Stomach (tissue), 9 donors: ENCODE results near the gene RPL36. TPM values are rescaled to one million over a fixed set of nuclear protein-coding genes. Genes with fewer than 3 reads are reported as not detected.
"Not testable (repeated sequence)": the region's sequence is repeated elsewhere in the genome, so short reads cannot be mapped to it uniquely, and the experiment has no call there.

Experiments
- DNase-seq, 2 donors: peaks; one replicate each; pipeline versions ENCODE4 v3.0.0 to v3.0.0-alpha.2; 2013 to 2019
- H3K27ac ChIP-seq, 5 donors: fragments of 200-600 bp in 4 of 5; sonication (generic) in 4 of 5; one replicate each; pipeline ENCODE4 v1.5.1; 2013 to 2019; ENCODE audit warnings: mild to moderate bottlenecking in 1 of 5, moderate library complexity in 1 of 5
- H3K27me3 ChIP-seq, 3 donors: fragments of 200-600 bp; sonication (generic); one replicate each; pipeline ENCODE4 v1.5.1; 2017 to 2019; ENCODE audit warnings: mixed run types in 1 of 3
- H3K36me3 ChIP-seq, 4 donors: fragments of 200-600 bp; sonication (generic); 1 replicate in 3 of 4; 2 replicates in 1 of 4; pipeline ENCODE4 v1.5.1; 2016 to 2019
- H3K4me1 ChIP-seq, 4 donors: fragments of 200-600 bp; sonication (generic); one replicate each; pipeline ENCODE4 v1.5.1; 2016 to 2019
- H3K4me3 ChIP-seq, 4 donors: fragments of 200-600 bp; sonication (generic) in 3 of 4; one replicate each; pipeline ENCODE4 v1.5.1; 2016 to 2019; ENCODE audit warnings: mild to moderate bottlenecking in 1 of 4
- H3K9me3 ChIP-seq, 4 donors: fragments of 200-600 bp; sonication (generic); one replicate each; pipeline ENCODE4 v1.5.1; 2016 to 2019
- CTCF ChIP-seq, 7 experiments: fragments of 450-650 bp in 4 of 7; fragments of 200-600 bp in 3 of 7; sonication (generic) in 3 of 7; IDR thresholded peaks; one replicate each; pipeline ENCODE4 v1.5.1; 2016 to 2019; ENCODE audit warnings: antibody characterized with exemption in 7 of 7, control low read depth in 2 of 7, mild to moderate bottlenecking in 1 of 7
- EP300 ChIP-seq: sonication (generic); formaldehyde crosslinking; IDR thresholded peaks from one replicate; pipeline ENCODE4 v1.6.1; 2017; ENCODE audit warnings: antibody characterized with exemption
- POLR2A ChIP-seq, 4 donors: fragments of 450-650 bp; IDR thresholded peaks; one replicate each; pipeline ENCODE4 v1.6.1; 2016; ENCODE audit warnings: antibody characterized with exemption in 4 of 4, control low read depth in 2 of 4, mild to moderate bottlenecking in 1 of 4, moderate library complexity in 1 of 4
- POLR2AphosphoS5 ChIP-seq, 3 donors: sonication (generic); formaldehyde crosslinking; IDR thresholded peaks; one replicate each; pipeline ENCODE4 v1.6.1; 2016; ENCODE audit warnings: antibody characterized with exemption in 3 of 3
- WGBS, 5 donors: extraction: QIAGEN DNeasy Blood & Tissue Kit in 3 of 5; methylation state at CpG; one replicate each; pipeline versions ENCODE4 v1.1.5 to v1.1.7; 2013 to 2018; 5-methylcytosine and 5-hydroxymethylcytosine counted together
- intact Hi-C: fragments of 100-400 bp; cut with DNase I; formaldehyde crosslinking; loops from one replicate; pipeline ENCODE4 v1.15.1; 2023; ENCODE audit warnings: low total_unique reads
- polyA plus RNA-seq, 3 donors: library from polyadenylated mRNA; stranded (reverse); fragments of 200-250 nt; gene quantifications; one replicate each; pipeline ENCODE4 v1.2.3, GENCODE V29; 2013
- total RNA-seq, 5 donors: library from RNA; depleted of rRNA; stranded (reverse); fragments of >200 nt; gene quantifications; one replicate each; pipeline versions ENCODE4 v1.1.0 to v1.2.3, GENCODE V29; 2014 to 2016
- donor health status: healthy with polysubstance abuse.
- donor health status: Bipolar disorder and iron deficiency.
- donor health status: healthy.

The RPL36 gene
- total and polyA plus RNA-seq, 8 donors, result 121 to 2,132 (median 649) TPM

- H3K4me3 ChIP-seq, result no peak overlapping the region
- H3K27me3 ChIP-seq, result no peaks in the 10 kb centered on the region
- TF ChIP-seq POLR2AphosphoS5 (IDR thresholded peaks at IDR 0.05) (no peak), POLR2A (IDR thresholded peaks at IDR 0.05) (no peak), CTCF (IDR thresholded peaks at IDR 0.05) (no peak), EP300 (no peak)
- no peak for DNase-seq
- H3K4me1 ChIP-seq, result no peaks in the 10 kb centered on the region
- peaks cover 0 to 15% (median 7%) of the 10 kb centered on the region in 4 donors for H3K9me3 ChIP-seq
- H3K27ac ChIP-seq, result no peak overlapping the region
- H3K36me3 ChIP-seq, result no peaks in the 10 kb centered on the region
- WGBS, 5 donors, result 93 to 96% (median 95%) methylated on average over 4 of the region's 4 CpGs
- intact Hi-C loops, result no loop called here
These were observed 37.5 kb downstream of the RPL36 start for GRCh38 chr19:5727453-5728050.

GRCh38 chr19:5733172-5733571 lies 43.1 kb downstream of the RPL36 start:
- DNase-seq, H3K36me3 ChIP-seq, H3K27ac ChIP-seq, H3K27me3 ChIP-seq, intact Hi-C loops, H3K4me3 ChIP-seq, H3K4me1 ChIP-seq: not testable (repeated sequence)
- 75 to 88% (median 82%) methylated on average over 2 of the region's 2 CpGs for WGBS, 5 donors
- peaks cover 0 to 15% (median 7%) of the 10 kb centered on the region in 4 donors for H3K9me3 ChIP-seq

GRCh38 chr19:5738423-5738822 lies 48.3 kb downstream of the RPL36 start:
- peaks cover 0 to 15% (median 0%) of the 10 kb centered on the region in 3 donors for H3K27me3 ChIP-seq
- TF ChIP-seq POLR2AphosphoS5 (IDR thresholded peaks at IDR 0.05), result no peak
- TF ChIP-seq POLR2A (IDR thresholded peaks at IDR 0.05), result no peak
- no peak for TF ChIP-seq CTCF (IDR thresholded peaks at IDR 0.05)
- no peak for TF ChIP-seq EP300
- no peaks in the 10 kb centered on the region for H3K36me3 ChIP-seq
- no peak for DNase-seq
- no peaks in the 10 kb centered on the region for H3K9me3 ChIP-seq
- H3K4me1 ChIP-seq, result no peaks in the 10 kb centered on the region
- intact Hi-C loops, result no loop called here
- H3K4me3 ChIP-seq, result no peak overlapping the region
- H3K27ac ChIP-seq, result no peak overlapping the region
- WGBS, 5 donors, result 70 to 81% (median 77%) methylated on average over 8 of the region's 8 CpGs

Other genes starting within 250 kb of the RPL36 start
- not detected for gene ZNRF4, start 234.9 kb upstream of the RPL36 start, total RNA-seq
- not detected for gene ZNRF4, start 234.9 kb upstream of the RPL36 start, polyA plus RNA-seq
- gene TINCR, start 122.3 kb upstream of the RPL36 start, total RNA-seq, result under 1 TPM in 1 of 5 donors, not detected in 4; 0.18 TPM
- gene TINCR, start 122.3 kb upstream of the RPL36 start, polyA plus RNA-seq, result 10 to 100 TPM in 1 of 3 donors, under 1 TPM in 2; 0.15 to 14.2 (median 0.19) TPM
- gene SAFB2, start 67.5 kb upstream of the RPL36 start, total RNA-seq, result 100 to 1,000 TPM in 4 of 5 donors, 10 to 100 TPM in 1; 67.2 to 237 (median 126) TPM
- 10 to 100 TPM; 38.5 to 49.8 (median 46.6) TPM for gene SAFB2, start 67.5 kb upstream of the RPL36 start, polyA plus RNA-seq
- gene SAFB, start 67.2 kb upstream of the RPL36 start, total RNA-seq, result 100 to 1,000 TPM in 3 of 5 donors, 10 to 100 TPM in 2; 46.1 to 636 (median 195) TPM
- gene SAFB, start 67.2 kb upstream of the RPL36 start, polyA plus RNA-seq, result 10 to 100 TPM; 33.1 to 46.3 (median 39.0) TPM
- 100 to 1,000 TPM in 1 of 5 donors, 10 to 100 TPM in 4; 11.0 to 171 (median 27.5) TPM for gene MICOS13, start 9.8 kb upstream of the RPL36 start, total RNA-seq
- 100 to 1,000 TPM in 2 of 3 donors, 10 to 100 TPM in 1; 96.7 to 136 (median 121) TPM for gene MICOS13, start 9.8 kb upstream of the RPL36 start, polyA plus RNA-seq
- 10 to 100 TPM in 1 of 5 donors, 1 to 10 TPM in 3, under 1 TPM in 1; 0.89 to 26.8 (median 2.0) TPM for gene HSD11B1L, start 9.3 kb upstream of the RPL36 start, total RNA-seq
- 10 to 100 TPM in 2 of 3 donors, 1 to 10 TPM in 1; 8.9 to 16.5 (median 11.2) TPM for gene HSD11B1L, start 9.3 kb upstream of the RPL36 start, polyA plus RNA-seq
- 100 to 1,000 TPM in 1 of 5 donors, 10 to 100 TPM in 3, 1 to 10 TPM in 1; 8.8 to 169 (median 57.4) TPM for gene LONP1, start 29.9 kb downstream of the RPL36 start, total RNA-seq
- gene LONP1, start 29.9 kb downstream of the RPL36 start, polyA plus RNA-seq, result 10 to 100 TPM; 41.3 to 43.3 (median 41.7) TPM
- not detected for gene CATSPERD, start 30.3 kb downstream of the RPL36 start, total RNA-seq
- not detected for gene CATSPERD, start 30.3 kb downstream of the RPL36 start, polyA plus RNA-seq
- 10 to 100 TPM in 1 of 5 donors, 1 to 10 TPM in 2, under 1 TPM in 1, not detected in 1; 0.73 to 12.1 (median 5.4) TPM for gene PRR22, start 94.5 kb downstream of the RPL36 start, total RNA-seq
- 1 to 10 TPM; 4.7 to 7.8 (median 6.4) TPM for gene PRR22, start 94.5 kb downstream of the RPL36 start, polyA plus RNA-seq
- 10 to 100 TPM; 25.2 to 67.5 (median 54.0) TPM for gene DUS3L, start 100.9 kb downstream of the RPL36 start, total RNA-seq
- gene DUS3L, start 100.9 kb downstream of the RPL36 start, polyA plus RNA-seq, result 10 to 100 TPM; 28.9 to 42.6 (median 37.2) TPM
- 1 to 10 TPM in 2 of 5 donors, under 1 TPM in 1, not detected in 2; 0.92 to 7.1 (median 1.8) TPM for gene NRTN, start 114.8 kb downstream of the RPL36 start, total RNA-seq
- 1 to 10 TPM; 3.5 to 6.1 (median 4.0) TPM for gene NRTN, start 114.8 kb downstream of the RPL36 start, polyA plus RNA-seq
- 100 to 1,000 TPM in 1 of 5 donors, under 1 TPM in 1, not detected in 3; 0.18 to 105 TPM for gene FUT6, start 149.4 kb downstream of the RPL36 start, total RNA-seq
- gene FUT6, start 149.4 kb downstream of the RPL36 start, polyA plus RNA-seq, result 10 to 100 TPM in 1 of 3 donors, not detected in 2; 15.3 TPM
- 100 to 1,000 TPM in 1 of 5 donors, 1 to 10 TPM in 4; 1.1 to 119 (median 8.5) TPM for gene FUT3, start 161.2 kb downstream of the RPL36 start, total RNA-seq
- 10 to 100 TPM in 1 of 3 donors, 1 to 10 TPM in 2; 2.0 to 36.5 (median 5.0) TPM for gene FUT3, start 161.2 kb downstream of the RPL36 start, polyA plus RNA-seq
- gene FUT5, start 180.2 kb downstream of the RPL36 start, total RNA-seq, result under 1 TPM in 1 of 5 donors, not detected in 4; 0.37 TPM
- gene FUT5, start 180.2 kb downstream of the RPL36 start, polyA plus RNA-seq, result not detected
- gene NDUFA11, start 213.5 kb downstream of the RPL36 start, total RNA-seq, result 100 to 1,000 TPM in 4 of 5 donors, 10 to 100 TPM in 1; 22.2 to 474 (median 130) TPM
- 100 to 1,000 TPM; 490 to 524 (median 492) TPM for gene NDUFA11, start 213.5 kb downstream of the RPL36 start, polyA plus RNA-seq
- 10 to 100 TPM in 3 of 5 donors, 1 to 10 TPM in 2; 3.6 to 60.8 (median 13.8) TPM for gene VMAC, start 214.6 kb downstream of the RPL36 start, total RNA-seq
- 1 to 10 TPM; 4.3 to 5.0 (median 4.7) TPM for gene VMAC, start 214.6 kb downstream of the RPL36 start, polyA plus RNA-seq
- gene CAPS, start 224.0 kb downstream of the RPL36 start, total RNA-seq, result 100 to 1,000 TPM in 1 of 5 donors, 10 to 100 TPM in 4; 27.2 to 143 (median 54.8) TPM
- 10 to 100 TPM; 34.5 to 50.4 (median 44.0) TPM for gene CAPS, start 224.0 kb downstream of the RPL36 start, polyA plus RNA-seq